ENCODE measurements around the gene SYNE1. TPM values are rescaled to one million over a fixed set of nuclear protein-coding genes. Genes with fewer than 3 reads are reported as not detected.

Gene SYNE1
- polyA plus RNA-seq, 2 of the 4 experiments (the other 2 are of a cell fraction) = 10.5 to 28.5 TPM

- Histone ChIP-seq H3K4me3 (no peak overlapping the region), H3K9me3 (no peaks in the 10 kb centered on the region), H3K27ac (no peak overlapping the region), H3K4me2 (no peak overlapping the region), H3K4me1 (no peaks in the 10 kb centered on the region)
- ChIA-PET CTCF (no interaction called here), POLR2A (no interaction called here)
- DNase-seq (ENCODE audit: low read depth in 1 of 2, low spot score in 1 of 2) = no peak
- ATAC-seq = no peak
- no peak for FAIRE-seq
- 66% methylated on average over 2 of the region's 2 CpGs for WGBS (ENCODE audit: missing lambda C conversion rate)
- TF ChIP-seq HOXA7 (CRISPR knock-in tag; IDR thresholded peaks at IDR 0.05) (no peak), POLR2AphosphoS2 (conservative IDR thresholded peaks at IDR 0.05; ENCODE audit: low read length) (no peak), E2F6 (IDR thresholded peaks at IDR 0.05; ENCODE audit: borderline replicate concordance, low read depth) (no peak), ESRRA (IDR thresholded peaks at IDR 0.05; ENCODE audit: borderline replicate concordance, low read length) (no peak), RARB (CRISPR knock-in tag; IDR thresholded peaks at IDR 0.05) (no peak), RAD21 (conservative IDR thresholded peaks at IDR 0.05 in 1 of 2, IDR thresholded peaks at IDR 0.05 in 1 of 2) (no peak), HMGXB4 (CRISPR knock-in tag; IDR thresholded peaks at IDR 0.05; ENCODE audit: borderline replicate concordance) (no peak)
Observed at GRCh38 chr6:152573762-152574161, 63.4 kb downstream of the SYNE1 start.

GRCh38 chr6:152572338-152573088 lies 64.6 kb downstream of the SYNE1 start:
- DNase-seq (ENCODE audit: low read depth in 1 of 2, low spot score in 1 of 2) (no peak), FAIRE-seq (no peak), ATAC-seq (no peak)
- H3K27ac ChIP-seq = no peak overlapping the region
- no peaks in the 10 kb centered on the region for H3K4me1 ChIP-seq
- TF ChIP-seq CTCF (IDR thresholded peaks at IDR 0.05) = no peak
- TF ChIP-seq NR3C1 (IDR thresholded peaks at IDR 0.05) = no peak
- no peak for TF ChIP-seq BCL3 (IDR thresholded peaks at IDR 0.05)
- no peak for TF ChIP-seq TFCP2L1 (CRISPR knock-in tag; IDR thresholded peaks at IDR 0.05)
- TF ChIP-seq FOXS1 (CRISPR knock-in tag; IDR thresholded peaks at IDR 0.05) = no peak
- TF ChIP-seq RFX5 (IDR thresholded peaks at IDR 0.05) = no peak
- TF ChIP-seq ZSCAN20 (CRISPR knock-in tag; IDR thresholded peaks at IDR 0.05) = no peak
- TF ChIP-seq PBX3 (IDR thresholded peaks at IDR 0.05) = no peak
- TF ChIP-seq HDAC2 (IDR thresholded peaks at IDR 0.05) = no peak
- no peak for TF ChIP-seq HMGXB4 (CRISPR knock-in tag; IDR thresholded peaks at IDR 0.05; ENCODE audit: borderline replicate concordance)
- TF ChIP-seq BHLHE40 (IDR thresholded peaks at IDR 0.05; ENCODE audit: low read depth, low read length) = no peak
- no peak for TF ChIP-seq CHD2 (IDR thresholded peaks at IDR 0.05; ENCODE audit: low read length, partially characterized antibody)
- TF ChIP-seq HOXB13 (CRISPR knock-in tag; IDR thresholded peaks at IDR 0.05; ENCODE audit: low read depth) = no peak
- no peak for TF ChIP-seq CBX8 (IDR thresholded peaks at IDR 0.05)
- TF ChIP-seq REST (IDR thresholded peaks at IDR 0.05) = no peak
- H3K4me3 ChIP-seq = no peak overlapping the region
- no peak overlapping the region for H3K4me2 ChIP-seq
- H3K9me3 ChIP-seq = no peaks in the 10 kb centered on the region
- ChIA-PET POLR2A (no interaction called here), CTCF (no interaction called here)
- WGBS (ENCODE audit: missing lambda C conversion rate) = 62% methylated on average over 7 of the region's 7 CpGs

All from A549 (cell line).